HepG2 (cell line): ENCODE measurements around the gene TOP1.

Experiments used
- AGO2 ChIP-seq: fragments of 200-400 bp; formaldehyde crosslinking; optimal IDR thresholded peaks from 2 replicates; pipeline ENCODE3; 2017; ENCODE audit warnings: mild to moderate bottlenecking, low read depth, low read length, moderate library complexity
- ERF ChIP-seq: IDR thresholded peaks from 2 replicates; pipeline ENCODE4 v1.6.1; 2018; ENCODE audit warnings: missing biosample characterization, missing genetic modification reagents
- GABPA ChIP-seq, 2 experiments: IDR thresholded peaks; 2 replicates each; pipeline ENCODE4 v1.6.1; 2011 to 2016; ENCODE audit warnings: low read depth in 2 of 2, low read length in 1 of 2, missing biosample characterization in 1 of 2, missing genetic modification characterization in 1 of 2
- HDAC2 ChIP-seq: sonication (generic); formaldehyde crosslinking; IDR thresholded peaks from 2 replicates; pipeline ENCODE4 v1.4.0; 2020; ENCODE audit warnings: missing genetic modification reagents
- HIVEP1 ChIP-seq: sonication (generic); formaldehyde crosslinking; IDR thresholded peaks from 2 replicates; pipeline ENCODE4 v1.4.0; 2020; ENCODE audit warnings: mild to moderate bottlenecking, missing genetic modification reagents
- MEIS1 ChIP-seq: sonication (generic); formaldehyde crosslinking; IDR thresholded peaks from 2 replicates; pipeline ENCODE4 v1.9.0; 2021; ENCODE audit warnings: mild to moderate bottlenecking, missing genetic modification reagents, moderate library complexity, borderline replicate concordance
- MTF1 ChIP-seq: sonication (generic); formaldehyde crosslinking; IDR thresholded peaks from 2 replicates; pipeline ENCODE4 v1.5.0; 2020; ENCODE audit warnings: missing genetic modification reagents
- RBAK ChIP-seq: sonication (generic); formaldehyde crosslinking; IDR thresholded peaks from 2 replicates; pipeline ENCODE4 v1.5.1; 2020; ENCODE audit warnings: mild to moderate bottlenecking, missing genetic modification reagents
- ZNF550 ChIP-seq: sonication (generic); formaldehyde crosslinking; IDR thresholded peaks from 2 replicates; pipeline ENCODE4 v1.4.0; 2020; ENCODE audit warnings: mild to moderate bottlenecking, missing genetic modification reagents, borderline replicate concordance
- TF ChIP-seq, protein P1 (sequence below): sonication (generic); formaldehyde crosslinking; IDR thresholded peaks from 2 replicates; pipeline ENCODE4 v1.5.0; 2020; ENCODE audit warnings: mild to moderate bottlenecking, missing genetic modification reagents, moderate library complexity
- TF ChIP-seq, protein P2 (sequence below): sonication (generic); formaldehyde crosslinking; IDR thresholded peaks from 2 replicates; pipeline ENCODE4 v1.5.1; 2020; ENCODE audit warnings: mild to moderate bottlenecking, missing genetic modification reagents, moderate library complexity
- TF ChIP-seq, protein P3 (sequence below): sonication (generic); formaldehyde crosslinking; IDR thresholded peaks from 2 replicates; pipeline ENCODE4 v1.5.0; 2020; ENCODE audit warnings: mild to moderate bottlenecking, missing genetic modification reagents, borderline replicate concordance

DNA sequence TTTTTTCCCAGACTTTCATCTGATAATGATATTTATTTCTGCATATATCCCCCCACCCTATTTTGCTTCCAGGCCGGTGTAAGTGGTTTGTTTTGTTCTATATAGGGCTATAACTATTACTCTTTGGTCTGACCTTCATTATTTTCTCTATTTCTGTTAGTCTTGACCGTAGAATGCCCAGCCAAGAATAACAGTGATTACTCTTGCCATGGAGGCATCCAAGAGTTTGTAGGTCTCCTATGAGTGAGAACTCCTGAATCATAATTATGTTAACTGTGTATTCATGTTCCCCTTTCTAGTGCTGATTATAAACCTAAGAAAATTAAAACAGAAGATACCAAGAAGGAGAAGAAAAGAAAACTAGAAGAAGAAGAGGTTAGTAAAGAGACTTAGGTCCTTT, 52.2 kb downstream of the TOP1 start:
- TF ChIP-seq ERF: no peak
- TF ChIP-seq, protein P1, sequence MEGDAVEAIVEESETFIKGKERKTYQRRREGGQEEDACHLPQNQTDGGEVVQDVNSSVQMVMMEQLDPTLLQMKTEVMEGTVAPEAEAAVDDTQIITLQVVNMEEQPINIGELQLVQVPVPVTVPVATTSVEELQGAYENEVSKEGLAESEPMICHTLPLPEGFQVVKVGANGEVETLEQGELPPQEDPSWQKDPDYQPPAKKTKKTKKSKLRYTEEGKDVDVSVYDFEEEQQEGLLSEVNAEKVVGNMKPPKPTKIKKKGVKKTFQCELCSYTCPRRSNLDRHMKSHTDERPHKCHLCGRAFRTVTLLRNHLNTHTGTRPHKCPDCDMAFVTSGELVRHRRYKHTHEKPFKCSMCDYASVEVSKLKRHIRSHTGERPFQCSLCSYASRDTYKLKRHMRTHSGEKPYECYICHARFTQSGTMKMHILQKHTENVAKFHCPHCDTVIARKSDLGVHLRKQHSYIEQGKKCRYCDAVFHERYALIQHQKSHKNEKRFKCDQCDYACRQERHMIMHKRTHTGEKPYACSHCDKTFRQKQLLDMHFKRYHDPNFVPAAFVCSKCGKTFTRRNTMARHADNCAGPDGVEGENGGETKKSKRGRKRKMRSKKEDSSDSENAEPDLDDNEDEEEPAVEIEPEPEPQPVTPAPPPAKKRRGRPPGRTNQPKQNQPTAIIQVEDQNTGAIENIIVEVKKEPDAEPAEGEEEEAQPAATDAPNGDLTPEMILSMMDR (CRISPR knock-in tag): no peak
- no peak for TF ChIP-seq RBAK (CRISPR knock-in tag)
- TF ChIP-seq MTF1 (CRISPR knock-in tag): no peak
- no peak for TF ChIP-seq GABPA (IDR thresholded peaks at IDR 0.05; ENCODE audit: low read depth, low read length)
- TF ChIP-seq GABPA (CRISPR knock-in tag; IDR thresholded peaks at IDR 0.05; ENCODE audit: low read depth): no peak
- TF ChIP-seq, protein P2, sequence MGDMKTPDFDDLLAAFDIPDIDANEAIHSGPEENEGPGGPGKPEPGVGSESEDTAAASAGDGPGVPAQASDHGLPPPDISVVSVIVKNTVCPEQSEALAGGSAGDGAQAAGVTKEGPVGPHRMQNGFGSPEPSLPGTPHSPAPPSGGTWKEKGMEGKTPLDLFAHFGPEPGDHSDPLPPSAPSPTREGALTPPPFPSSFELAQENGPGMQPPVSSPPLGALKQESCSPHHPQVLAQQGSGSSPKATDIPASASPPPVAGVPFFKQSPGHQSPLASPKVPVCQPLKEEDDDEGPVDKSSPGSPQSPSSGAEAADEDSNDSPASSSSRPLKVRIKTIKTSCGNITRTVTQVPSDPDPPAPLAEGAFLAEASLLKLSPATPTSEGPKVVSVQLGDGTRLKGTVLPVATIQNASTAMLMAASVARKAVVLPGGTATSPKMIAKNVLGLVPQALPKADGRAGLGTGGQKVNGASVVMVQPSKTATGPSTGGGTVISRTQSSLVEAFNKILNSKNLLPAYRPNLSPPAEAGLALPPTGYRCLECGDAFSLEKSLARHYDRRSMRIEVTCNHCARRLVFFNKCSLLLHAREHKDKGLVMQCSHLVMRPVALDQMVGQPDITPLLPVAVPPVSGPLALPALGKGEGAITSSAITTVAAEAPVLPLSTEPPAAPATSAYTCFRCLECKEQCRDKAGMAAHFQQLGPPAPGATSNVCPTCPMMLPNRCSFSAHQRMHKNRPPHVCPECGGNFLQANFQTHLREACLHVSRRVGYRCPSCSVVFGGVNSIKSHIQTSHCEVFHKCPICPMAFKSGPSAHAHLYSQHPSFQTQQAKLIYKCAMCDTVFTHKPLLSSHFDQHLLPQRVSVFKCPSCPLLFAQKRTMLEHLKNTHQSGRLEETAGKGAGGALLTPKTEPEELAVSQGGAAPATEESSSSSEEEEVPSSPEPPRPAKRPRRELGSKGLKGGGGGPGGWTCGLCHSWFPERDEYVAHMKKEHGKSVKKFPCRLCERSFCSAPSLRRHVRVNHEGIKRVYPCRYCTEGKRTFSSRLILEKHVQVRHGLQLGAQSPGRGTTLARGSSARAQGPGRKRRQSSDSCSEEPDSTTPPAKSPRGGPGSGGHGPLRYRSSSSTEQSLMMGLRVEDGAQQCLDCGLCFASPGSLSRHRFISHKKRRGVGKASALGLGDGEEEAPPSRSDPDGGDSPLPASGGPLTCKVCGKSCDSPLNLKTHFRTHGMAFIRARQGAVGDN: no peak
- no peak for TF ChIP-seq MEIS1
- TF ChIP-seq, protein P3, sequence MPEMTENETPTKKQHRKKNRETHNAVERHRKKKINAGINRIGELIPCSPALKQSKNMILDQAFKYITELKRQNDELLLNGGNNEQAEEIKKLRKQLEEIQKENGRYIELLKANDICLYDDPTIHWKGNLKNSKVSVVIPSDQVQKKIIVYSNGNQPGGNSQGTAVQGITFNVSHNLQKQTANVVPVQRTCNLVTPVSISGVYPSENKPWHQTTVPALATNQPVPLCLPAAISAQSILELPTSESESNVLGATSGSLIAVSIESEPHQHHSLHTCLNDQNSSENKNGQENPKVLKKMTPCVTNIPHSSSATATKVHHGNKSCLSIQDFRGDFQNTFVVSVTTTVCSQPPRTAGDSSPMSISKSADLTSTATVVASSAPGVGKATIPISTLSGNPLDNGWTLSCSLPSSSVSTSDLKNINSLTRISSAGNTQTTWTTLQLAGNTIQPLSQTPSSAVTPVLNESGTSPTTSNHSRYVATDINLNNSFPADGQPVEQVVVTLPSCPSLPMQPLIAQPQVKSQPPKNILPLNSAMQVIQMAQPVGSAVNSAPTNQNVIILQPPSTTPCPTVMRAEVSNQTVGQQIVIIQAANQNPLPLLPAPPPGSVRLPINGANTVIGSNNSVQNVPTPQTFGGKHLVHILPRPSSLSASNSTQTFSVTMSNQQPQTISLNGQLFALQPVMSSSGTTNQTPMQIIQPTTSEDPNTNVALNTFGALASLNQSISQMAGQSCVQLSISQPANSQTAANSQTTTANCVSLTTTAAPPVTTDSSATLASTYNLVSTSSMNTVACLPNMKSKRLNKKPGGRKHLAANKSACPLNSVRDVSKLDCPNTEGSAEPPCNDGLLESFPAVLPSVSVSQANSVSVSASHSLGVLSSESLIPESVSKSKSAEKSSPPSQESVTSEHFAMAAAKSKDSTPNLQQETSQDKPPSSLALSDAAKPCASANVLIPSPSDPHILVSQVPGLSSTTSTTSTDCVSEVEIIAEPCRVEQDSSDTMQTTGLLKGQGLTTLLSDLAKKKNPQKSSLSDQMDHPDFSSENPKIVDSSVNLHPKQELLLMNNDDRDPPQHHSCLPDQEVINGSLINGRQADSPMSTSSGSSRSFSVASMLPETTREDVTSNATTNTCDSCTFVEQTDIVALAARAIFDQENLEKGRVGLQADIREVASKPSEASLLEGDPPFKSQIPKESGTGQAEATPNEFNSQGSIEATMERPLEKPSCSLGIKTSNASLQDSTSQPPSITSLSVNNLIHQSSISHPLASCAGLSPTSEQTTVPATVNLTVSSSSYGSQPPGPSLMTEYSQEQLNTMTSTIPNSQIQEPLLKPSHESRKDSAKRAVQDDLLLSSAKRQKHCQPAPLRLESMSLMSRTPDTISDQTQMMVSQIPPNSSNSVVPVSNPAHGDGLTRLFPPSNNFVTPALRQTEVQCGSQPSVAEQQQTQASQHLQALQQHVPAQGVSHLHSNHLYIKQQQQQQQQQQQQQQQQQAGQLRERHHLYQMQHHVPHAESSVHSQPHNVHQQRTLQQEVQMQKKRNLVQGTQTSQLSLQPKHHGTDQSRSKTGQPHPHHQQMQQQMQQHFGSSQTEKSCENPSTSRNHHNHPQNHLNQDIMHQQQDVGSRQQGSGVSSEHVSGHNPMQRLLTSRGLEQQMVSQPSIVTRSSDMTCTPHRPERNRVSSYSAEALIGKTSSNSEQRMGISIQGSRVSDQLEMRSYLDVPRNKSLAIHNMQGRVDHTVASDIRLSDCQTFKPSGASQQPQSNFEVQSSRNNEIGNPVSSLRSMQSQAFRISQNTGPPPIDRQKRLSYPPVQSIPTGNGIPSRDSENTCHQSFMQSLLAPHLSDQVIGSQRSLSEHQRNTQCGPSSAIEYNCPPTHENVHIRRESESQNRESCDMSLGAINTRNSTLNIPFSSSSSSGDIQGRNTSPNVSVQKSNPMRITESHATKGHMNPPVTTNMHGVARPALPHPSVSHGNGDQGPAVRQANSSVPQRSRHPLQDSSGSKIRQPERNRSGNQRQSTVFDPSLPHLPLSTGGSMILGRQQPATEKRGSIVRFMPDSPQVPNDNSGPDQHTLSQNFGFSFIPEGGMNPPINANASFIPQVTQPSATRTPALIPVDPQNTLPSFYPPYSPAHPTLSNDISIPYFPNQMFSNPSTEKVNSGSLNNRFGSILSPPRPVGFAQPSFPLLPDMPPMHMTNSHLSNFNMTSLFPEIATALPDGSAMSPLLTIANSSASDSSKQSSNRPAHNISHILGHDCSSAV (CRISPR knock-in tag): no peak
- no peak for TF ChIP-seq HDAC2 (CRISPR knock-in tag)
- TF ChIP-seq HIVEP1 (CRISPR knock-in tag): no peak
- TF ChIP-seq AGO2: no peak
- TF ChIP-seq ZNF550: no peak
